GM21528 (cell line): ENCODE results near the gene THAP7.
"Not testable (repeated sequence)": the region's sequence is repeated elsewhere in the genome, so short reads cannot be mapped to it uniquely, and the experiment has no call there.

Experiments used
- ATAC-seq: cut with Tn5 transposase; IDR thresholded peaks from one replicate; pipeline ENCODE4 v1.9.1; 2021; ENCODE audit warnings: mild to moderate bottlenecking, moderate library complexity; ENCODE audit not compliant: unreplicated experiment, low FRiP score

THAP7 gene

GRCh38 chr22:21014726-21015465 lies 13.0 kb upstream of the THAP7 start, which contains the start of gene P2RX6:
TSS of gene P2RX6 (plus strand) at chr22:21015165. CDS start at chr22:21015175, 10 bp downstream.
- ATAC-seq = no peak

GRCh38 chr22:21014202-21014725 lies 12.3 kb upstream of the THAP7 start:
- peak; percentile 55 for ATAC-seq

- peak; percentile 21 for ATAC-seq
Measured at GRCh38 chr22:21013657-21014201, 11.8 kb upstream of the THAP7 start.

GRCh38 chr22:21012446-21013407 lies 10.8 kb upstream of the THAP7 start:
- no peak for ATAC-seq

- ATAC-seq = no peak
Measured at GRCh38 chr22:21010426-21011113, 8.7 kb upstream of the THAP7 start.

- ATAC-seq = no peak
Measured at GRCh38 chr22:21009638-21010425, 7.9 kb upstream of the THAP7 start.

GRCh38 chr22:21009208-21009607 lies 7.3 kb upstream of the THAP7 start:
- ATAC-seq = not testable (repeated sequence)

- no peak for ATAC-seq
Measured at GRCh38 chr22:21003782-21004181, 1.9 kb upstream of the THAP7 start.

GRCh38 chr22:21000987-21001600 lies 824 bp downstream of the THAP7 start:
- no peak for ATAC-seq

GRCh38 chr22:21000207-21000986 lies 1.5 kb downstream of the THAP7 start:
- no peak for ATAC-seq

- no peak for ATAC-seq
Measured at GRCh38 chr22:20999350-21000206, 2.3 kb downstream of the THAP7 start.

- no peak for ATAC-seq
Measured at GRCh38 chr22:20998411-20999336, 3.2 kb downstream of the THAP7 start.

GRCh38 chr22:20997536-20998257 lies 4.2 kb downstream of the THAP7 start:
- ATAC-seq = no peak

GRCh38 chr22:20996598-20997535 lies 5.1 kb downstream of the THAP7 start:
- ATAC-seq = no peak

GRCh38 chr22:20996031-20996410 lies 5.9 kb downstream of the THAP7 start:
- no peak for ATAC-seq
